Hepatocyte (in vitro differentiated cells): ENCODE data around the gene LRRC46. TPM values are rescaled to one million over a fixed set of nuclear protein-coding genes. Genes with fewer than 3 reads are reported as not detected.
A peak's percentile ranks its signal among the peaks of the same experiment; 100 is the strongest.

Experiments
- DNase-seq: peaks from one replicate; pipeline ENCODE4 v3.0.0-alpha.2; 2016; ENCODE audit warnings: low spot score
- H2AFZ ChIP-seq: fragments of 200-600 bp; sonication (generic); 2 replicates; pipeline ENCODE4 v1.6.0; 2016; ENCODE audit warnings: antibody characterized with exemption, mild to moderate bottlenecking
- H3K27ac ChIP-seq: fragments of 200-600 bp; sonication (generic); 2 replicates; pipeline ENCODE4 v1.5.1; 2016; ENCODE audit warnings: mild to moderate bottlenecking
- H3K27me3 ChIP-seq: fragments of 200-600 bp; sonication (generic); 2 replicates; pipeline ENCODE4 v1.6.1; 2016
- H3K36me3 ChIP-seq: fragments of 200-600 bp; sonication (generic); replicated peaks from 2 replicates; pipeline ENCODE4 v1.5.1; 2016; ENCODE audit warnings: low read depth; ENCODE audit not compliant: insufficient read depth
- H3K4me1 ChIP-seq: fragments of 200-600 bp; sonication (generic); 2 replicates; pipeline ENCODE4 v1.5.1; 2016; ENCODE audit warnings: mild to moderate bottlenecking, moderate library complexity; ENCODE audit not compliant: insufficient read depth
- H3K4me2 ChIP-seq: fragments of 200-600 bp; sonication (generic); 2 replicates; pipeline ENCODE4 v1.6.0; 2016
- H3K4me3 ChIP-seq: fragments of 200-600 bp; sonication (generic); 2 replicates; pipeline ENCODE4 v1.5.1; 2016; ENCODE audit warnings: mild to moderate bottlenecking
- H3K79me2 ChIP-seq: fragments of 200-600 bp; sonication (generic); 2 replicates; pipeline ENCODE4 v1.6.0; 2017; ENCODE audit warnings: mild to moderate bottlenecking
- H3K9me2 ChIP-seq: fragments of 200-600 bp; sonication (generic); replicated peaks from 2 replicates; pipeline ENCODE4 v1.6.0; 2017; ENCODE audit warnings: mild to moderate bottlenecking; ENCODE audit not compliant: insufficient read depth
- H3K9me3 ChIP-seq: fragments of 200-600 bp; sonication (generic); 2 replicates; pipeline ENCODE4 v1.5.1; 2016; ENCODE audit warnings: low read depth, mild to moderate bottlenecking
- H4K20me1 ChIP-seq: fragments of 200-600 bp; sonication (generic); 2 replicates; pipeline ENCODE4 v1.6.0; 2016; ENCODE audit warnings: mild to moderate bottlenecking; ENCODE audit not compliant: insufficient read depth, poor library complexity, severe bottlenecking
- EZH2 ChIP-seq: fragments of 200-600 bp; sonication (generic); IDR thresholded peaks from 2 replicates; pipeline ENCODE4 v1.6.1; 2016; ENCODE audit warnings: antibody characterized with exemption, mild to moderate bottlenecking, borderline replicate concordance
- EZH2phosphoT487 ChIP-seq: fragments of 200-600 bp; sonication (generic); IDR thresholded peaks from one replicate; pipeline ENCODE4 v1.6.1; 2018; ENCODE audit warnings: antibody characterized with exemption, mild to moderate bottlenecking, low read depth, moderate library complexity; ENCODE audit not compliant: unreplicated experiment, severe bottlenecking
- WGBS: methylation state at CpG from one replicate; pipeline ENCODE4 v1.1.6; 2016; ENCODE audit warnings: low lambda C conversion rate; ENCODE audit errors: missing lambda C conversion rate; 5-methylcytosine and 5-hydroxymethylcytosine counted together
- polyA plus RNA-seq: library from polyadenylated mRNA; unstranded; fragments of >200 nt; fragmentation: Nextera tagmentation; extraction: Ambion mirVana; gene quantifications from 2 replicates; pipeline ENCODE4 v1.2.1, GENCODE V29; 2016
- total RNA-seq: library from RNA; depleted of rRNA; stranded (reverse); fragments of >200 nt; gene quantifications from 2 replicates; pipeline ENCODE4 v1.2.3, GENCODE V29; 2014
- TF ChIP-seq, protein P1 (sequence below): fragments of 200-600 bp; sonication (generic); IDR thresholded peaks from 2 replicates; pipeline ENCODE4 v1.5.1; 2016; ENCODE audit warnings: antibody characterized with exemption, mild to moderate bottlenecking; ENCODE audit not compliant: poor library complexity

LRRC46 gene
- total and polyA plus RNA-seq, 2 experiments from 2014 or later = 0.83 TPM; not detected in 1

DNA sequence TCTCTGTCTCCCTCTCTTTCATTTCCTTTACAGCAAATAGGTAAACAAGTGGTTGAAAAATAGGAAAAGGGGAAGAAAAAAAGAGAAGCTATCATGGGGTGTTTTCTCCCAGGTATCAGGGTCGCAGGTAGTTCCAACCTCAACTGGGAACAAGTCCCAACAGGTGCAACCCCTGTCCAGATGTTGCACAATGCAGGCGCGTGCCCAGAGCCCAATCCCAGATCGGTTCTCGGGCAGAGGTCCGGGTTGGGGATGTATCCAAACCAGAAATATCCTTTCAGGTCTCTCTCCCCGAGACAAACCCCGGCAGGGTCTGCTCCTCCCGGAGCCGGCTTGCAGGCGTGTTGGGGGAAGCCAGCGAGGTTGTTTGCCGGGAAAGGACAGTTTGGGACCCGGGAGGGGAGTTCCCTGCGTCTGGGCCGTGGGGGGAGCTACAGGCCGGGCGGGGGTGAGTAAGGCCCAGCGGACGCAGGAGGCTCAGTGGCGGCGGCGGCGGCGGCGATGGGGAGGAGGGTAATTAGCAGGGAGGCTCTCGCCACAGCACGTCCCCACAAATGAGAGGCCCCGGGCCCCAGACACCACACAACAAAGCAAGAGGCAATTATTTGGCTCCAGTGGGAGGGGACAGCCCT lies 40.7 kb downstream of the LRRC46 start:
- no peaks in the 10 kb centered on the region for H4K20me1 ChIP-seq
- 32% methylated on average over 22 of the region's 29 CpGs for WGBS
- no peak for DNase-seq
- no peak for TF ChIP-seq EZH2phosphoT487
- TF ChIP-seq, protein P1, sequence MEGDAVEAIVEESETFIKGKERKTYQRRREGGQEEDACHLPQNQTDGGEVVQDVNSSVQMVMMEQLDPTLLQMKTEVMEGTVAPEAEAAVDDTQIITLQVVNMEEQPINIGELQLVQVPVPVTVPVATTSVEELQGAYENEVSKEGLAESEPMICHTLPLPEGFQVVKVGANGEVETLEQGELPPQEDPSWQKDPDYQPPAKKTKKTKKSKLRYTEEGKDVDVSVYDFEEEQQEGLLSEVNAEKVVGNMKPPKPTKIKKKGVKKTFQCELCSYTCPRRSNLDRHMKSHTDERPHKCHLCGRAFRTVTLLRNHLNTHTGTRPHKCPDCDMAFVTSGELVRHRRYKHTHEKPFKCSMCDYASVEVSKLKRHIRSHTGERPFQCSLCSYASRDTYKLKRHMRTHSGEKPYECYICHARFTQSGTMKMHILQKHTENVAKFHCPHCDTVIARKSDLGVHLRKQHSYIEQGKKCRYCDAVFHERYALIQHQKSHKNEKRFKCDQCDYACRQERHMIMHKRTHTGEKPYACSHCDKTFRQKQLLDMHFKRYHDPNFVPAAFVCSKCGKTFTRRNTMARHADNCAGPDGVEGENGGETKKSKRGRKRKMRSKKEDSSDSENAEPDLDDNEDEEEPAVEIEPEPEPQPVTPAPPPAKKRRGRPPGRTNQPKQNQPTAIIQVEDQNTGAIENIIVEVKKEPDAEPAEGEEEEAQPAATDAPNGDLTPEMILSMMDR = no peak
- no peaks in the 10 kb centered on the region for H3K79me2 ChIP-seq
- peak overlapping the region; percentile 65 for H3K4me2 ChIP-seq
- no peak overlapping the region for H3K4me3 ChIP-seq
- no peaks in the 10 kb centered on the region for H3K9me3 ChIP-seq
- H2AFZ ChIP-seq = peak overlapping the region; percentile 40
- peaks cover 14% of the 10 kb centered on the region for H3K4me1 ChIP-seq
- H3K27me3 ChIP-seq = peaks cover 53% of the 10 kb centered on the region
- H3K9me2 ChIP-seq = no peaks in the 10 kb centered on the region
- H3K27ac ChIP-seq = no peak overlapping the region
- no peaks in the 10 kb centered on the region for H3K36me3 ChIP-seq

DNA sequence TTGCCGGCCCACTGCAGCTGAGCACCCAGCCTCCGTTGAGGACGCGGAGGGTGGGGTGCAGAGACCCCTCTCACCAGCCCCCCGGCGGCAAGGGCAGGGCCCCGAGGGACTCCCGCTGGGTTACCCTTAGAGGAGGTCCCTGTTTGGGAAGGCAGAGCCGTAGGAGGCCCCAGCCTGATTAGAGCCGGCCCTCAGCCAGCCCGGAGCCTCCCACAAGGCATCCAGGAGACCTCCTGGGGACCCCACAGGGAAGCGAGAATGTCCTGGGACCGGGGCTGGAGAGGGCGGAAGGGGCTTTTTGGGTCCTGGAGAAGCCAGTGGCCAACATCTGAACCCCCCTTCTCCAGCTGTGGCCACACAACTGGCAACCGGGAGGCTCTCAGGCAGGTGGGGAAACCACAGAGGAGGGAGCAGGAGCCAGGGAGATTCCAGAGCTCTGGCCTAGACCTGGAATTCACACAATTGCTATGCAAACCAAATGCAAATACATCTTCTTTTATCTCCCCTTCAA lies 41.2 kb downstream of the LRRC46 start:
- Histone ChIP-seq H3K4me3 (no peak overlapping the region), H3K9me3 (no peaks in the 10 kb centered on the region), H3K4me2 (peak overlapping the region; percentile 65), H3K36me3 (no peaks in the 10 kb centered on the region), H4K20me1 (no peaks in the 10 kb centered on the region), H2AFZ (no peak overlapping the region), H3K4me1 (peaks cover 17% of the 10 kb centered on the region), H3K27ac (no peak overlapping the region), H3K79me2 (no peaks in the 10 kb centered on the region), H3K9me2 (no peaks in the 10 kb centered on the region), H3K27me3 (peaks cover 53% of the 10 kb centered on the region)
- 29% methylated on average over 15 of the region's 15 CpGs for WGBS
- DNase-seq = no peak
- no peak for TF ChIP-seq EZH2phosphoT487
- TF ChIP-seq EZH2 = no peak
- TF ChIP-seq, protein P1 = no peak

DNA sequence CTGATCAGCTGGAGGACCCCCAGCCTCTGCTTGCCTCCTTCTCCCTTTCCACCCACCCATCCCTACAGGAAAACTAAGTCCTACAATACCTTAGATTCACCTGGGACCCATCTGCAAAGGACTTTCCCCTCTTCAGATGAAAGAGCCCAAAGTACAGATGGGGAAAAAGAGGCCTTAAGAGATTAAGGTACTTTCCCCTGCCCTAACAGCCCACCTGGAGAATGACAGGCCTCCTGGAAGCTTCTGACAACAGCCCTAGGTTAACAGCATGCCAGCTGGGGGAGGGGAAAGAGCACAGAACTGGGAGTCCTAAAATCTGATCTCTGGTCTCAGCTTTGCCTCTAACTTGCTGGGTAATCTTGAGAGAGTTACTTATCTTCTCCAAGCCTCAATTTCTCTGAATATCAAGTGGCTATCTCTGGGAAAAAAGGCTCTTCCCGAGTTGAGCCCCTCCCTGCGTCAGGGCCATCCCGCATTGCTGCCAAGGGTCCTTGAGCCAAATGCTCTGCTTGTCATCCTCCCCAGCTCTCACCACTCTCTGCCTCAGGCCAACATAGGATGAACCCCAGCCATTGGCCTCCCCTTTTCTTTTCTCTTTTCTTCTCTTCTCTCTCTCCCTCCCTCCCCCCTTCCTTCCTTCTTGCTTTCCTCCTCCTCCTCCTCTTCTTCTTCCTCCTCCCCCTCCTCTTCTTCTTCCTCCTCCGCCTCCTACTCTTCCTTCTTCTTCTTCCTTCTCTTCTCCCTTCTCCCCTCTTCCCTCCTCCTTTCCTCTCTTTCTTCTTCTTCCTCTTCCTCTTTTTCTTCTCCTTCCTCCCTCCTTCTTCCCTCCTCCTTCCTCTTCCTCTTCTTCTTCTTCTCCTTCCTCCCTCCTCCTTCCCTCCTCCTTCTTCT lies 42.0 kb downstream of the LRRC46 start:
- Histone ChIP-seq H3K4me3 (no peak overlapping the region), H3K27ac (no peak overlapping the region), H3K4me2 (no peak overlapping the region), H3K79me2 (no peaks in the 10 kb centered on the region), H3K9me3 (no peaks in the 10 kb centered on the region), H3K4me1 (peaks cover 20% of the 10 kb centered on the region), H4K20me1 (no peaks in the 10 kb centered on the region), H3K36me3 (no peaks in the 10 kb centered on the region), H2AFZ (no peak overlapping the region), H3K9me2 (no peaks in the 10 kb centered on the region), H3K27me3 (peaks cover 53% of the 10 kb centered on the region)
- no peak for DNase-seq
- TF ChIP-seq, protein P1 = no peak
- TF ChIP-seq EZH2 = no peak
- no peak for TF ChIP-seq EZH2phosphoT487
- WGBS = 67% methylated on average over 4 of the region's 4 CpGs
